ENCODE measurements around the gene ASTN2. TPM values are rescaled to one million over a fixed set of nuclear protein-coding genes. Genes with fewer than 3 reads are reported as not detected.

The ASTN2 gene
- total RNA-seq, 4 donors from 2014 or later = 0.97 to 4.7 (median 3.0) TPM

DNA sequence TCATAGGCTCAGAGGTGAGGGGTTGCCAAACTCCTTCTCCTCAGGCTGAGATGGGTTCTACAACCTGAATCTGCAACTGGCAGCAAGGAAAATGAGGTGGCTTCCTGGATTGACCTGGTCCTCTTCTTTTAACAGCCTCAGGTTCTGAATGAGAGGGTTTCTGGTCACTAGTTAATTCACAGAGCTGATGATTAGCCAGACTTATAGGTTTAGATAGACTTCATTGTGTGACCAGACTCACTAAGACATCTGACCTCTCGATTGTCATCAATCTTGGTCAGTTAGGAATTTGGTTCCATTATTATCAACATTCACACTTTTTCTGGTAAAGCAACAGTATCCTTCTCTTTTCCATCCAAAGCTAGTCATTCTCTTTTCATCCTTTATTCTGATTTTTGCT, 1003.4 kb downstream of the ASTN2 start:
- intact Hi-C loops (cut with DNase I; ENCODE audit: low total_unique reads) = no loop called here
- WGBS, 2 donors = 82 to 96% methylated on average over 1 of the region's 1 CpG
- TF ChIP-seq CTCF (IDR thresholded peaks at IDR 0.05) = no peak
- TF ChIP-seq POLR2A (IDR thresholded peaks at IDR 0.05) = no peak
- no peak overlapping the region for H3K4me3 ChIP-seq (ENCODE audit: low read depth, poor library complexity, severe bottlenecking)
- no peak for DNase-seq (ENCODE audit: low spot score in 2 of 2)

DNA sequence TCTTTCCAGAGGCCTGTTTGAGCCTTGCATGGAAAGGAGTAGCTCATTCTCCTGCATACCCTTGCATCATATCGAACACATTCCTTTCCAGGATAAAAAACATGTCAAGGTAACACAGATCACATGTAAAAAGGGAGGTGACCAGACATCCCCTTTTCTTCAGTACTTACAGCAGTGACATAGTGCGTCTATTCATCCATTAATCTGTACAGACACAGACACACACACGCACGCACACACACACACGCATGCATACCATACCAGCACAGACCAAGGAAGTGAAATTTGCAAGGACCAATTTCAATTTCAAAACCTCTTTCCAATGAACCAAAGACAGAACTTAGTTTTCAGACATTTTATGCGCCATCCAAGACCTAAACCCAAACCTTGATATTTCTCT, 1005.2 kb downstream of the ASTN2 start:
- DNase-seq (ENCODE audit: low spot score in 2 of 2) = no peak
- intact Hi-C loops (cut with DNase I; ENCODE audit: low total_unique reads) = no loop called here
- 71 to 78% methylated on average over 6 of the region's 6 CpGs for WGBS, 2 donors
- no peak for TF ChIP-seq POLR2A (IDR thresholded peaks at IDR 0.05)
- no peak overlapping the region for H3K4me3 ChIP-seq (ENCODE audit: low read depth, poor library complexity, severe bottlenecking)

DNA sequence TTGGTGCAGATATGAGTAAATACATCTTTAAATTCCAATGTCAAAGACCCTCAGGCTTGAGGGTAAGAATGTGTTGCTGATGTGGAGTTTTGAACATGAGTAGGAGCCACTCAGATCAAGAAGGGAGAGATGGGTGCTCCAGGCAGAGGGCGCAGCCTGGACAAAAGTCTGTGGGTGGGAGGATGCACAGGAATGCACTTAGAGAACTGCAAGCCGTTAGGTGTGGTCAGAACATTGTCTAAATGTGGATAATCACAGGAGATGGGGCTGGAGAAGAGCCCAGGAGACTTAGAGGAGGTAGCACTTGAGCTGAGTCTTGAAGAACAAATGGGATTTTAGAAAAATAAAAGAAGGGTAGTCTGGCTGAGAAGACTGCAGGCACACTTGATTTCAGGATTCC, 1005.7 kb downstream of the ASTN2 start:
- intact Hi-C loops (cut with DNase I; ENCODE audit: low total_unique reads) = no loop called here
- TF ChIP-seq POLR2A (IDR thresholded peaks at IDR 0.05) (no peak), CTCF (IDR thresholded peaks at IDR 0.05) (no peak)
- no peak for DNase-seq (ENCODE audit: low spot score in 2 of 2)
- WGBS, 2 donors = 67 to 71% methylated on average over 2 of the region's 2 CpGs
- H3K4me3 ChIP-seq (ENCODE audit: low read depth, poor library complexity, severe bottlenecking) = no peak overlapping the region

DNA sequence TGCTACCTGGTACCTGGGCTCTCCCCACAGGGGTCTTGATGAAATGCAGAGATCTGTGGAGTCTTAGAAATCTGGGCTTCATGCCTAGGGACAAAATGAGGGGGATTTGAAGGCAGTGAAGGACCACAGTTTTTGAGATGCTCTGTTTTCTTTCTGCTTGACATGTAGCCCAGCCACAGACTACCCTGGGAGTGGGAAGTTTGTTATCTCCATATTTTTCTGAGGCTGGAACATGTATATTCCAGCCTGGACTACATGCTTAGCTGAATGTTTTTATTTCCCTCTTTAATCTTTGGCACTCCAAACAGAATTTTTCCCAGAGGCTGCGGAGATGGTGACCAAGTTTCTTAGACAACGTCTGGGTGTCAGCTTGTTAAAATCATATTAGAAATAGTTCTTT, 1008.4 kb downstream of the ASTN2 start:
- no peak overlapping the region for H3K4me3 ChIP-seq (ENCODE audit: low read depth, poor library complexity, severe bottlenecking)
- 61 to 76% methylated on average over 2 of the region's 2 CpGs for WGBS, 2 donors
- intact Hi-C loops (cut with DNase I; ENCODE audit: low total_unique reads) = no loop called here
- no peak for DNase-seq (ENCODE audit: low spot score in 2 of 2)
- TF ChIP-seq POLR2A (IDR thresholded peaks at IDR 0.05) (no peak), CTCF (IDR thresholded peaks at IDR 0.05) (no peak)

GRCh38 chr9:116405321-116405720, 1009.5 kb downstream of the ASTN2 start:
- no peak overlapping the region for H3K4me3 ChIP-seq (ENCODE audit: low read depth, poor library complexity, severe bottlenecking)
- WGBS, 2 donors = 86 to 90% methylated on average over 1 of the region's 1 CpG
- no peak for TF ChIP-seq CTCF (IDR thresholded peaks at IDR 0.05)
- TF ChIP-seq POLR2A (IDR thresholded peaks at IDR 0.05) = no peak
- DNase-seq (ENCODE audit: low spot score in 2 of 2) = no peak
- intact Hi-C loops (cut with DNase I; ENCODE audit: low total_unique reads) = no loop called here

- WGBS, 2 donors = 96 to 98% methylated on average over 3 of the region's 3 CpGs
- TF ChIP-seq POLR2A (IDR thresholded peaks at IDR 0.05) (no peak), CTCF (IDR thresholded peaks at IDR 0.05) (no peak)
- intact Hi-C loops (cut with DNase I; ENCODE audit: low total_unique reads) = no loop called here
- no peak for DNase-seq (ENCODE audit: low spot score in 2 of 2)
- no peak overlapping the region for H3K4me3 ChIP-seq (ENCODE audit: low read depth, poor library complexity, severe bottlenecking)
Observed at GRCh38 chr9:116404228-116404627, 1010.6 kb downstream of the ASTN2 start.

Data from lower leg skin (tissue), 4 donors.